Measurements from ENCODE around the gene SLC1A3. TPM values are rescaled to one million over a fixed set of nuclear protein-coding genes. Genes with fewer than 3 reads are reported as not detected.
A peak's percentile ranks its signal among the peaks of the same experiment; 100 is the strongest.

SLC1A3 gene
- total RNA-seq, 2 donors from 2014 or later = 10.5 to 12.7 TPM

DNA sequence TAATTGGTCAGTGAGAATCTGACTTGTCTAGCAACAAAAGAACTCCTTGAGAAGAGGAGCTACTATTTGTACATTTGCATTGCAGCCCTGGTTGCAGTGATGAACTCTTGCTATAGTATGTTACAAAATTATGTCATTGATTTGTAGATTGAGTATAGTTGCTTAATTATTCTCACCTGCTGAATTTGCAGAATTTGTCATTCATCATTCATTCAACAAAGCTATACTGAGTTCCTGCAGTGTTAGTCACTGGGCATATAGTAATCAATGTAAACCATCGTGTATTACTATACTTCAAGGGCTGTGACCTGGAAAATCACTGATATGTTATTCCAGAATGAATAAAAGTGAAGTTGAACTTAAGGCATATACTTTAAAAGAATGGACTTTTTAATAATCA is 50.1 kb downstream of the SLC1A3 start:
- H3K9me3 ChIP-seq = no peaks in the 10 kb centered on the region
- H3K36me3 ChIP-seq = no peaks in the 10 kb centered on the region
- intact Hi-C loops (cut with DNase I) = no loop called here
- H3K27me3 ChIP-seq (replicated peaks; ENCODE audit: insufficient read depth) = no peaks in the 10 kb centered on the region
- H3K27ac ChIP-seq = no peak overlapping the region
- no peaks in the 10 kb centered on the region for H3K4me1 ChIP-seq (replicated peaks)
- DNase-seq (ENCODE audit: low spot score) = no peak
- no peak overlapping the region for H3K4me3 ChIP-seq
- no peak for TF ChIP-seq POLR2A (IDR thresholded peaks at IDR 0.05)
- TF ChIP-seq, protein P1, sequence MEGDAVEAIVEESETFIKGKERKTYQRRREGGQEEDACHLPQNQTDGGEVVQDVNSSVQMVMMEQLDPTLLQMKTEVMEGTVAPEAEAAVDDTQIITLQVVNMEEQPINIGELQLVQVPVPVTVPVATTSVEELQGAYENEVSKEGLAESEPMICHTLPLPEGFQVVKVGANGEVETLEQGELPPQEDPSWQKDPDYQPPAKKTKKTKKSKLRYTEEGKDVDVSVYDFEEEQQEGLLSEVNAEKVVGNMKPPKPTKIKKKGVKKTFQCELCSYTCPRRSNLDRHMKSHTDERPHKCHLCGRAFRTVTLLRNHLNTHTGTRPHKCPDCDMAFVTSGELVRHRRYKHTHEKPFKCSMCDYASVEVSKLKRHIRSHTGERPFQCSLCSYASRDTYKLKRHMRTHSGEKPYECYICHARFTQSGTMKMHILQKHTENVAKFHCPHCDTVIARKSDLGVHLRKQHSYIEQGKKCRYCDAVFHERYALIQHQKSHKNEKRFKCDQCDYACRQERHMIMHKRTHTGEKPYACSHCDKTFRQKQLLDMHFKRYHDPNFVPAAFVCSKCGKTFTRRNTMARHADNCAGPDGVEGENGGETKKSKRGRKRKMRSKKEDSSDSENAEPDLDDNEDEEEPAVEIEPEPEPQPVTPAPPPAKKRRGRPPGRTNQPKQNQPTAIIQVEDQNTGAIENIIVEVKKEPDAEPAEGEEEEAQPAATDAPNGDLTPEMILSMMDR (IDR thresholded peaks at IDR 0.05) = no peak
- TF ChIP-seq POLR2AphosphoS5 (IDR thresholded peaks at IDR 0.05) = no peak
- WGBS = 97% methylated on average over 1 of the region's 1 CpG

DNA sequence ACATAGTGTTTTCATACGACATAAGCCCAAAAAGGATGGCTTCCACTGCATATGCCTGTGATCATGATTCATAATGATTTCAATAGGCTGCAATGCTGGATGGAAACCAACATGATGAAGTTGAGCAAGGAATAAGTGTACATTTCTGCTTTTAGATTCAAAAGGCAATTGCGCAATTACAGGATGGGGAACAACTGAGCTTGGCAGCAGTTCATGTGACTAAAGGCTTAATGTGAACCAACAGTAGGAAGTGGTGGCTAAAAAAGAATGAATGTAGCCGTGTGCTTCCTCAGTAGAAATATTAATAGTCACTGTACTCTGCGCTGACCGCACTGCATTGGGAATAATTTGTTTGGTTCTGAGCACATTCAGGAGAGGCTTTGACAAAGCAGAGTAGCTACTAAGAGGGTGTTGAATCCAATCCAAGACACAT is 51.2 kb downstream of the SLC1A3 start:
- H3K4me1 ChIP-seq (replicated peaks) = no peaks in the 10 kb centered on the region
- DNase-seq (ENCODE audit: low spot score) = peak; percentile 86
- WGBS = 20% methylated on average over 5 of the region's 5 CpGs
- TF ChIP-seq, protein P1 (IDR thresholded peaks at IDR 0.05) = peak in 1 of 4 experiments; percentile 8
- TF ChIP-seq POLR2AphosphoS5 (IDR thresholded peaks at IDR 0.05) (peak; percentile 94), POLR2A (IDR thresholded peaks at IDR 0.05) (no peak)
- H3K4me3 ChIP-seq = no peak overlapping the region
- H3K27ac ChIP-seq = peak overlapping the region; percentile 9 to 19
- no peaks in the 10 kb centered on the region for H3K9me3 ChIP-seq
- no peaks in the 10 kb centered on the region for H3K36me3 ChIP-seq
- H3K27me3 ChIP-seq (replicated peaks; ENCODE audit: insufficient read depth) = no peaks in the 10 kb centered on the region
- intact Hi-C loops (cut with DNase I) = no loop called here

DNA sequence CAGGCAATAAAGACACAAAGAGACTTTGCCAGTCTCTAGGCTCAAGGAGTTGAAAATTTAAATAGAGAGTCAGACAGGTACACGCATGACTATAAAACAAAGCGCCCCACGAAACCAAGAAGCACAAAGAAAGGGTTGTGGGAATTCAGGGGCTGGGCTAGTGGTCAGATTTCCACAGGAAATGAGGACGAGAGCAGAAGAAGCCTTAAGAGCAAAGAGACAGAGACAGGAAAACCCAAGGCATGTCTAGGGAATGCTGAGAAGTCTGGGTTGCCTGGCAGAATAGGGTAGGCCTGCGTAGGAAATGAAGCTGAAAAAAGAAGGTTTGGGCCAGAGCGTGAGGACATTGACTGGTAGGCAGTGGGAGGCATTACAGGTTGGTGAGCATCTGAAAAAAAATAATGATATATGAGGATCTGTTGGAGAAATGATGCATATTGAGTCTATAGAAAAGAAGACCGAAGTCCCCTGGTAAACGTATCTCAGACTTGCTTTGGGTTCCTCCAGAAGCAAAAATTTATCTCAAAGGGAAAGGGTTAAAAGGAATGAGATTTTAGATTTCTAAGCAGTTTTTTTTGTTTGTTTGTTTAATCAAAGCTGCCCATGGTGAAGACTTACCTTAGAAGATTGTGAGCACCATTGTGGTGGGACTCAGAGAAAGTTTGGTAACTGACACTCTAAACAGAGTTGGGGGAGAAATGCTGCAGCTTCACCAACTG is 51.8 kb downstream of the SLC1A3 start:
- Histone ChIP-seq H3K27me3 (replicated peaks; ENCODE audit: insufficient read depth) (no peaks in the 10 kb centered on the region), H3K4me3 (no peak overlapping the region), H3K27ac (peak overlapping the region; percentile 9 to 19), H3K36me3 (no peaks in the 10 kb centered on the region), H3K4me1 (replicated peaks) (no peaks in the 10 kb centered on the region), H3K9me3 (no peaks in the 10 kb centered on the region)
- TF ChIP-seq, protein P1 (IDR thresholded peaks at IDR 0.05) = no peak
- TF ChIP-seq POLR2AphosphoS5 (IDR thresholded peaks at IDR 0.05) (no peak), POLR2A (IDR thresholded peaks at IDR 0.05) (no peak)
- intact Hi-C loops (cut with DNase I) = no loop called here
- no peak for DNase-seq (ENCODE audit: low spot score)
- WGBS = 78% methylated on average over 8 of the region's 8 CpGs

DNA sequence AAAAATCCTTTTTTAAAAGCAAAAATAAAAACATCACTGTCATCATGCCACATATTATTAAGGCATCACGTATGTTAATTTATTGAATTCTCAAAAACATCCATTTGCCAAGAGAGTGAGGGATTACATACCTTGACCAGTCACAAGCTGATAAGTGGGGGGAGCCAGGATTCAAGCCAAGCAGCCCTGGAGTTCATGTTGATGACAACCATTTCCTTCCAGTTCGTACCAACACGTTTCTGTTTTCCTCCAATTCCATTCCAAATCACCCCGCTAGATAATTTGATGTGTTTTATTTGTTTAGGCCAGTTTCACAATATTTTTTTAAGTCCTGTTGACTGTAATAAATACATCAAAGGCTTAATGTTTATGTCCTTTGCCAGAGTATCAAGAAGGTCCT is 53.0 kb downstream of the SLC1A3 start:
- DNase-seq (ENCODE audit: low spot score) = no peak
- Histone ChIP-seq H3K9me3 (no peaks in the 10 kb centered on the region), H3K27me3 (replicated peaks; ENCODE audit: insufficient read depth) (no peaks in the 10 kb centered on the region), H3K36me3 (no peaks in the 10 kb centered on the region), H3K27ac (no peak overlapping the region), H3K4me3 (no peak overlapping the region), H3K4me1 (replicated peaks) (no peaks in the 10 kb centered on the region)
- intact Hi-C loops (cut with DNase I) = no loop called here
- 56% methylated on average over 4 of the region's 4 CpGs for WGBS
- TF ChIP-seq, protein P1 (IDR thresholded peaks at IDR 0.05) = no peak
- no peak for TF ChIP-seq POLR2A (IDR thresholded peaks at IDR 0.05)
- no peak for TF ChIP-seq POLR2AphosphoS5 (IDR thresholded peaks at IDR 0.05)

Data from prostate gland (tissue), 2 donors.